MM.1S (cell line): ENCODE measurements around the gene MRPS23.

Experiments used
- DNase-seq: peaks from one replicate; pipeline ENCODE4 v3.0.0-alpha.2; 2015
- H2AFZ ChIP-seq: fragments of 300-600 bp; sonication (generic); 2 replicates; pipeline ENCODE4 v1.6.0; 2016; ENCODE audit warnings: antibody characterized with exemption, low read length
- H3F3A ChIP-seq: fragments of 300-600 bp; sonication (generic); 2 replicates; pipeline ENCODE4 v1.6.1; 2016; ENCODE audit warnings: mild to moderate bottlenecking, antibody characterized with exemption, low read length, moderate library complexity, mixed read lengths; ENCODE audit not compliant: insufficient read depth
- H3K27ac ChIP-seq: fragments of 300-600 bp; sonication (generic); 2 replicates; pipeline ENCODE4 v1.5.1; 2016; ENCODE audit warnings: mild to moderate bottlenecking, low read length
- H3K27me3 ChIP-seq: fragments of 300-600 bp; sonication (generic); replicated peaks from 2 replicates; pipeline ENCODE4 v1.6.0; 2016; ENCODE audit warnings: low read length; ENCODE audit not compliant: insufficient read depth
- H3K36me3 ChIP-seq: fragments of 300-600 bp; sonication (generic); replicated peaks from 2 replicates; pipeline ENCODE4 v1.6.1; 2016; ENCODE audit warnings: mild to moderate bottlenecking, low read length, mixed read lengths; ENCODE audit not compliant: insufficient read depth
- H3K4me1 ChIP-seq: fragments of 300-600 bp; sonication (generic); 2 replicates; pipeline ENCODE4 v1.6.1; 2016; ENCODE audit warnings: low read length, mixed read lengths
- H3K4me2 ChIP-seq: fragments of 300-600 bp; sonication (generic); 2 replicates; pipeline ENCODE4 v1.6.0; 2016; ENCODE audit warnings: low read depth, low read length
- H3K4me3 ChIP-seq: fragments of 300-600 bp; sonication (generic); 2 replicates; pipeline ENCODE4 v1.5.1; 2016; ENCODE audit warnings: low read length, mixed read lengths
- H3K79me2 ChIP-seq: fragments of 300-600 bp; sonication (generic); 2 replicates; pipeline ENCODE4 v1.6.1; 2016; ENCODE audit warnings: mixed run types, low read length, mixed read lengths
- H3K9ac ChIP-seq: fragments of 300-600 bp; sonication (generic); 2 replicates; pipeline ENCODE4 v1.6.1; 2016; ENCODE audit warnings: low read length, mixed read lengths
- H3K9me2 ChIP-seq: fragments of 300-600 bp; sonication (generic); replicated peaks from 2 replicates; pipeline ENCODE4 v1.6.1; 2016; ENCODE audit warnings: mild to moderate bottlenecking, low read length, mixed read lengths; ENCODE audit not compliant: insufficient read depth
- H3K9me3 ChIP-seq: fragments of 300-600 bp; sonication (generic); replicated peaks from 2 replicates; pipeline ENCODE4 v1.6.1; 2016; ENCODE audit warnings: mild to moderate bottlenecking, low read length, mixed read lengths; ENCODE audit not compliant: insufficient read depth
- H4K20me1 ChIP-seq: fragments of 300-600 bp; sonication (generic); 2 replicates; pipeline ENCODE4 v1.6.1; 2016; ENCODE audit warnings: mild to moderate bottlenecking, low read length, moderate library complexity, mixed read lengths; ENCODE audit not compliant: insufficient read depth
- CTCF ChIP-seq: fragments of 300-600 bp; sonication (generic); IDR thresholded peaks from 2 replicates; pipeline ENCODE4 v1.5.1; 2016; ENCODE audit warnings: antibody characterized with exemption, low read length, mixed read lengths
- EZH2 ChIP-seq: fragments of 300-600 bp; sonication (generic); optimal IDR thresholded peaks from 2 replicates; pipeline ENCODE3; 2017; ENCODE audit warnings: low read depth, mild to moderate bottlenecking, antibody characterized with exemption, low read length, mixed read lengths
- EZH2phosphoT487 ChIP-seq: fragments of 300-600 bp; sonication (generic); IDR thresholded peaks from 2 replicates; pipeline ENCODE4 v1.6.1; 2018; ENCODE audit warnings: antibody characterized with exemption, low read length

MRPS23 gene

DNA sequence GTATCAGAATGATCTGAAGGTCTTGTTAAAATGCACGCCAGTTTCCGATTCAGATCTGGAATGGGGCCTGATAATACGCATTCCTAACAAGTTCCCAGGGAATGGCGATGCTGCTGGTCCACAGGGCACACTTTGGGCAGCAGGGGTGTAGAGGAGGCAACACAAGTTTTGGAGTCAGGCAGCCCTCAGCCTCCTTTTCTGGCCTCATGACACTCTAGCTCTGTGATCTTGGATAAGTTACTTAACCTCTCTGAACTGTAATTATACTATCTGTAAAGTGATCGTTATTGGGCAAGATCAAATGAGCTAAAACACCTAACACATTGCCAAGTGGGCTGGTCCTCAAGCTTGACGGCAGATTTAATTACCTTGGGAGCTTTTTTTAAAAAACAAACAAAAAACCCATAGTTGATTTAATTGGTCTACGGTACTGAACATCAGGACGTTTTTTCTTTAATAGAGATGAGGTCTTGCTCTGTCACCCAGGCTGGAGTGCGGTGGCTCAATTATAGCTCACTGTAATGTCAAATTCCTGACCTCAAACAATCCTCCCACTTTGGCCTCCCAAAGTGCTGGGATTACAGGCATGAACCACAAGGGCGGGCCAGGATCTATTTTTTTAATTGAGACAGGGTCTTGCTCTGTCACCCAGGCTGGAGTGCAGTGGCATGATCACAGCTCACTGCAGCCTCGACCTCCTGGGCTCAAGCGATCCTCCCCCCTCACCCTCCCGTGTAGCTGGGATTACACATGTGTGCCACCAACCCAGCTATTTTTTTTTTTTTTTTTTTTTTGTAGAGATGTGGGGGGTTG is 10.0 kb upstream of the MRPS23 start:
- H3K9me3 ChIP-seq: no peaks in the 10 kb centered on the region
- no peak for DNase-seq
- no peaks in the 10 kb centered on the region for H3K36me3 ChIP-seq
- no peak overlapping the region for H3K4me3 ChIP-seq
- H3K79me2 ChIP-seq: no peaks in the 10 kb centered on the region
- TF ChIP-seq EZH2 (no peak), EZH2phosphoT487 (no peak), CTCF (no peak)
- no peak overlapping the region for H3K27ac ChIP-seq
- H3K4me2 ChIP-seq: no peak overlapping the region
- H3K4me1 ChIP-seq: peaks cover 8% of the 10 kb centered on the region; the same call in 1 of the 2 replicates
- no peaks in the 10 kb centered on the region for H4K20me1 ChIP-seq
- H3K9me2 ChIP-seq: no peaks in the 10 kb centered on the region
- H2AFZ ChIP-seq: no peak overlapping the region
- peaks cover 54% of the 10 kb centered on the region for H3K27me3 ChIP-seq
- no peaks in the 10 kb centered on the region; the same call in 1 of the 2 replicates for H3F3A ChIP-seq
- no peak overlapping the region for H3K9ac ChIP-seq

DNA sequence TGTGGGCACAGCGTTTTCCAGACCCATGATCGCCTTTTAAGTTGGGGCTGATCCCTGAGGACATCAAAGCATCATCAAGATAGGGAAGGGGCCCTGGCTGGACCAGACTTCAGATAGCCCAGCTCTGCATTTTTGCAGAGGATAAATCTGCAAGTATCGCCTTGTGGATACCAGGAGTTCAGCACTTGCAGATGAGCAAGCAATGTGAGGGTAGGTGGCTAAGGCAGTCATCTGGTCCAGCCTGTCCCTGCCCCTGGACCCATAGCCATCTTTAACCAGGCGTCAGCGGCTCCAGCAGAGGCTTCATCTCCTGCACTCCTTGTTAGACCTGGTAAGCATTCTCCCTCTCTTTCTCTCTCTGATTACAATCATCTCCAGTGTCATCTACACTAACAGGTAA is 9.0 kb upstream of the MRPS23 start:
- TF ChIP-seq EZH2: no peak
- no peak for TF ChIP-seq CTCF
- TF ChIP-seq EZH2phosphoT487: no peak
- Histone ChIP-seq H3K27ac (no peak overlapping the region), H3K4me1 (peaks cover 8% of the 10 kb centered on the region; the same call in 1 of the 2 replicates), H3K4me3 (no peak overlapping the region), H3K27me3 (peaks cover 48% of the 10 kb centered on the region), H3K79me2 (no peaks in the 10 kb centered on the region), H3K9me3 (no peaks in the 10 kb centered on the region), H3K4me2 (no peak overlapping the region), H3F3A (no peaks in the 10 kb centered on the region; the same call in 1 of the 2 replicates), H3K9ac (no peak overlapping the region), H3K36me3 (no peaks in the 10 kb centered on the region), H2AFZ (no peak overlapping the region), H3K9me2 (no peaks in the 10 kb centered on the region), H4K20me1 (no peaks in the 10 kb centered on the region)
- DNase-seq: no peak

- Histone ChIP-seq H3F3A (no peaks in the 10 kb centered on the region; the same call in 1 of the 2 replicates), H2AFZ (no peak overlapping the region), H3K9me3 (no peaks in the 10 kb centered on the region), H3K36me3 (no peaks in the 10 kb centered on the region), H3K27ac (no peak overlapping the region), H3K9me2 (no peaks in the 10 kb centered on the region), H3K4me1 (peaks cover 8% of the 10 kb centered on the region; the same call in 1 of the 2 replicates), H3K79me2 (no peaks in the 10 kb centered on the region), H3K27me3 (peaks cover 32% of the 10 kb centered on the region), H4K20me1 (no peaks in the 10 kb centered on the region), H3K4me3 (no peak overlapping the region), H3K4me2 (no peak overlapping the region), H3K9ac (no peak overlapping the region)
- TF ChIP-seq EZH2: no peak
- no peak for TF ChIP-seq EZH2phosphoT487
- TF ChIP-seq CTCF: no peak
- no peak for DNase-seq
Observed at GRCh38 chr17:57856792-57857620, 7.2 kb upstream of the MRPS23 start.
